A549 (cell line): ENCODE measurements around the gene PLXDC1. TPM values are rescaled to one million over a fixed set of nuclear protein-coding genes. Genes with fewer than 3 reads are reported as not detected.

Experiments
- ATAC-seq, 2 experiments: fragments of 200-7000 bp in 1 of 2; fragments of >200 bp in 1 of 2; cut with Nextera tagmentation in 1 of 2; cut with Tn5 transposase in 1 of 2; 3 replicates each; pipeline versions ENCODE4 v1.8.0 to v1.9.1; 2018 to 2020; ENCODE audit warnings: mild to moderate bottlenecking in 1 of 2, moderate library complexity in 1 of 2
- CTCF ChIA-PET: fragments of 300-600 bp; sonication (Branson Sonifier 250); formaldehyde crosslinking; extraction: SDS; loops from one replicate; lab custom pipeline; 2021; ENCODE audit warnings: antibody characterized with exemption, inconsistent platforms; lab: Yijun Ruan, JAX
- POLR2A ChIA-PET: fragments of 350-600 bp; formaldehyde crosslinking; extraction: SDS; loops from one replicate; lab custom pipeline; 2021; ENCODE audit warnings: antibody characterized with exemption, inconsistent platforms; lab: Yijun Ruan, JAX
- DNase-seq, 2 experiments: peaks; one replicate each; pipeline versions ENCODE4 v3.0.0 to v3.0.0-alpha.2; 2011 to 2016; ENCODE audit warnings: low read depth in 1 of 2, low spot score in 1 of 2
- FAIRE-seq: peaks from 2 replicates; lab custom pipeline; 2011; peaks lifted over from hg19 to GRCh38; lab: Jason Lieb, UNC
- H3K27ac ChIP-seq, 2 experiments: fragments of >200 bp; sonication (Bioruptor Twin); formaldehyde crosslinking; 3 replicates each; pipeline ENCODE4 v1.5.1; 2016 to 2017
- H3K4me1 ChIP-seq: fragments of >200 bp; sonication (Bioruptor Twin); formaldehyde crosslinking; 3 replicates; pipeline ENCODE4 v1.6.1; 2016
- H3K4me2 ChIP-seq: fragments of >200 bp; sonication (Bioruptor Twin); formaldehyde crosslinking; 3 replicates; pipeline ENCODE4 v1.6.1; 2016
- H3K4me3 ChIP-seq: fragments of >200 bp; sonication (Bioruptor Twin); formaldehyde crosslinking; 3 replicates; pipeline ENCODE4 v1.5.1; 2016
- H3K9me3 ChIP-seq: fragments of >200 bp; sonication (Bioruptor Twin); formaldehyde crosslinking; 3 replicates; pipeline ENCODE4 v1.6.1; 2016
- CBX2 ChIP-seq: fragments of 200-600 bp; sonication (generic); IDR thresholded peaks from 2 replicates; pipeline ENCODE4 v1.6.1; 2016; ENCODE audit warnings: low read depth, mild to moderate bottlenecking, borderline replicate concordance
- CBX8 ChIP-seq: fragments of 200-600 bp; sonication (generic); IDR thresholded peaks from 2 replicates; pipeline ENCODE4 v1.6.1; 2016
- EHF ChIP-seq: fragments of 250-450 bp; sonication (Bioruptor Pico); IDR thresholded peaks from 2 replicates; pipeline ENCODE4 v1.5.0; 2020; ENCODE audit warnings: mild to moderate bottlenecking
- EHMT2 ChIP-seq: fragments of 200-600 bp; sonication (generic); IDR thresholded peaks from 2 replicates; pipeline ENCODE4 v1.6.1; 2016; ENCODE audit warnings: antibody characterized with exemption, low read depth, mild to moderate bottlenecking, moderate library complexity
- FOSB ChIP-seq: fragments of 250-450 bp; sonication (Bioruptor Pico); IDR thresholded peaks from 2 replicates; pipeline ENCODE4 v1.5.0; 2020; ENCODE audit warnings: mild to moderate bottlenecking, moderate library complexity
- HEYL ChIP-seq: fragments of 250-450 bp; sonication (Bioruptor Pico); IDR thresholded peaks from 2 replicates; pipeline ENCODE4 v1.8.0; 2021; ENCODE audit warnings: mild to moderate bottlenecking, moderate library complexity
- KDM1A ChIP-seq: fragments of 200-600 bp; sonication (generic); IDR thresholded peaks from 2 replicates; pipeline ENCODE4 v1.6.1; 2016; ENCODE audit warnings: low read depth, mild to moderate bottlenecking
- MAFK ChIP-seq: fragments of 450-650 bp; IDR thresholded peaks from 2 replicates; pipeline ENCODE4 v1.6.1; 2014; ENCODE audit not compliant: partially characterized antibody
- MAX ChIP-seq: IDR thresholded peaks from 2 replicates; pipeline ENCODE4 v1.6.1; 2012
- NR3C1 ChIP-seq: fragments of >200 bp; sonication (Bioruptor Twin); formaldehyde crosslinking; IDR thresholded peaks from 3 replicates; pipeline ENCODE4 v1.6.1; 2017
- PBX3 ChIP-seq: IDR thresholded peaks from 2 replicates; pipeline ENCODE4 v1.6.1; 2012
- POLR2A ChIP-seq: IDR thresholded peaks from 2 replicates; pipeline ENCODE4 v1.6.1; 2012; ENCODE audit warnings: mild to moderate bottlenecking, low read length
- RARB ChIP-seq: fragments of 250-450 bp; sonication (Bioruptor Pico); IDR thresholded peaks from 2 replicates; pipeline ENCODE4 v1.8.0; 2021; ENCODE audit warnings: mild to moderate bottlenecking, moderate library complexity
- RFX5 ChIP-seq: fragments of 450-650 bp; IDR thresholded peaks from 2 replicates; pipeline ENCODE4 v1.7.1; 2014; ENCODE audit warnings: antibody characterized with exemption, mild to moderate bottlenecking, moderate library complexity
- SMC3 ChIP-seq: fragments of >200 bp; sonication (Bioruptor Twin); formaldehyde crosslinking; IDR thresholded peaks from 3 replicates; pipeline ENCODE4 v1.6.1; 2018; ENCODE audit warnings: inconsistent platforms
- SREBF2 ChIP-seq: fragments of 450-650 bp; IDR thresholded peaks from 2 replicates; pipeline ENCODE4 v1.6.1; 2014; ENCODE audit warnings: mild to moderate bottlenecking, moderate library complexity
- TP53 ChIP-seq: fragments of 250-450 bp; sonication (Bioruptor Pico); IDR thresholded peaks from 2 replicates; pipeline ENCODE4 v1.5.0; 2021; ENCODE audit warnings: mild to moderate bottlenecking, moderate library complexity
- USF2 ChIP-seq: fragments of 450-650 bp; IDR thresholded peaks from 2 replicates; pipeline ENCODE4 v1.6.1; 2014; ENCODE audit warnings: antibody characterized with exemption
- ZFP36 ChIP-seq: fragments of 450-650 bp; IDR thresholded peaks from 2 replicates; pipeline ENCODE4 v1.6.1; 2014; ENCODE audit warnings: borderline replicate concordance; ENCODE audit not compliant: partially characterized antibody
- ZSCAN20 ChIP-seq: fragments of 250-450 bp; sonication (Bioruptor Pico); IDR thresholded peaks from 2 replicates; pipeline ENCODE4 v1.8.0; 2022; ENCODE audit warnings: mild to moderate bottlenecking, moderate library complexity
- WGBS: methylation state at CpG from one replicate; pipeline ENCODE4 v1.1.6; 2017; ENCODE audit errors: missing lambda C conversion rate; 5-methylcytosine and 5-hydroxymethylcytosine counted together
- polyA plus RNA-seq, 4 experiments: library from polyadenylated mRNA; depleted of rRNA in 3 of 4; stranded (reverse); fragments of >200 nt; fragmentation: RNase III in 1 of 4; extraction: RNeasy Plus Mini Kit Qiagen cat#74134 plus additional on column Dnase treatment in 1 of 4; gene quantifications; 2 replicates in 3 of 4; 3 replicates in 1 of 4; pipeline ENCODE4 v1.2.3, GENCODE V29; 2011 to 2017
- TF ChIP-seq, protein P1 (sequence below): fragments of 250-450 bp; sonication (Bioruptor Pico); IDR thresholded peaks from 2 replicates; pipeline ENCODE4 v1.5.0; 2021; ENCODE audit warnings: mild to moderate bottlenecking, moderate library complexity, borderline replicate concordance
- TF ChIP-seq, protein P2 (sequence below): IDR thresholded peaks from 2 replicates; pipeline ENCODE4 v1.6.1; 2012; ENCODE audit warnings: low read depth, borderline replicate concordance
- TF ChIP-seq, protein P3 (sequence below): fragments of >200 bp; sonication (Bioruptor Twin); formaldehyde crosslinking; IDR thresholded peaks from 3 replicates; pipeline ENCODE4 v1.5.1; 2016
- TF ChIP-seq, protein P4 (sequence below): fragments of >200 bp; sonication (Bioruptor Twin); formaldehyde crosslinking; IDR thresholded peaks from 2 replicates; pipeline ENCODE4 v1.6.1; 2016

The PLXDC1 gene
- polyA plus RNA-seq, 2 of the 4 experiments (the other 2 are of a cell fraction): 0.31 to 0.36 TPM

DNA sequence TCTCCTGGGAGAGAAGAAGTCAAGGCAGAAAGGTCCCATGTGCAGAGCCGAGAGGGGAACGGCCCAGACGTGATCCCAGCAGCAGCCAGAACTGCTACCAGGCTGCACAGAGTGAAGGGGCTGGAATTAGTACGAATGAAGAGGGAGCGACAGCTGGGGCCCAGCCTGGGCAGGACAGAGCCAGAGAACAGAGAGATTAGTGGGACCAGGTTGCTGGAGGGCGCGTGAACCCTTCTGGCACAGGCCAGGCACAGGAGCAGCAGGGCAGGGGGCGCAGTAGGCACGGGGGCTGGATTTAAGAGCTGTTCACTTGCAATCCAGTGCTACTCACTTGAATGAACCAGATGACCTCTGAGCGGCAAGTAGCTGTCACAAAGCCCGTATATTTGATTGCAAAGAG lies 66.9 kb downstream of the PLXDC1 start:
- no peaks in the 10 kb centered on the region for H3K4me1 ChIP-seq
- ATAC-seq: no peak
- 56% methylated on average over 11 of the region's 11 CpGs for WGBS
- TF ChIP-seq, protein P1, sequence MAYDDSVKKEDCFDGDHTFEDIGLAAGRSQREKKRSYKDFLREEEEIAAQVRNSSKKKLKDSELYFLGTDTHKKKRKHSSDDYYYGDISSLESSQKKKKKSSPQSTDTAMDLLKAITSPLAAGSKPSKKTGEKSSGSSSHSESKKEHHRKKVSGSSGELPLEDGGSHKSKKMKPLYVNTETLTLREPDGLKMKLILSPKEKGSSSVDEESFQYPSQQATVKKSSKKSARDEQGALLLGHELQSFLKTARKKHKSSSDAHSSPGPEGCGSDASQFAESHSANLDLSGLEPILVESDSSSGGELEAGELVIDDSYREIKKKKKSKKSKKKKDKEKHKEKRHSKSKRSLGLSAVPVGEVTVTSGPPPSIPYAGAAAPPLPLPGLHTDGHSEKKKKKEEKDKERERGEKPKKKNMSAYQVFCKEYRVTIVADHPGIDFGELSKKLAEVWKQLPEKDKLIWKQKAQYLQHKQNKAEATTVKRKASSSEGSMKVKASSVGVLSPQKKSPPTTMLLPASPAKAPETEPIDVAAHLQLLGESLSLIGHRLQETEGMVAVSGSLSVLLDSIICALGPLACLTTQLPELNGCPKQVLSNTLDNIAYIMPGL (CRISPR knock-in tag): no peak
- no peak for TF ChIP-seq ZSCAN20
- TF ChIP-seq RARB (CRISPR knock-in tag): no peak
- no peak for TF ChIP-seq KDM1A
- no peak for TF ChIP-seq TP53 (CRISPR knock-in tag)
- TF ChIP-seq CBX2: no peak
- no peak for TF ChIP-seq NR3C1
- no peak for TF ChIP-seq POLR2A
- TF ChIP-seq, all 56 proteins: peak for 0
- ChIA-PET POLR2A (no interaction called here), CTCF (interaction anchor here (0.5 to 2.0 kb wide), 4 partner anchors 16 to 102 kb away, joined by 3 to 10 read pairs (median 3); no protein-coding TSS in a partner anchor)
- Histone ChIP-seq H3K4me2 (no peak overlapping the region), H3K4me3 (no peak overlapping the region), H3K27ac (no peak overlapping the region), H3K9me3 (no peaks in the 10 kb centered on the region)
- no peak for DNase-seq
- FAIRE-seq: no peak

DNA sequence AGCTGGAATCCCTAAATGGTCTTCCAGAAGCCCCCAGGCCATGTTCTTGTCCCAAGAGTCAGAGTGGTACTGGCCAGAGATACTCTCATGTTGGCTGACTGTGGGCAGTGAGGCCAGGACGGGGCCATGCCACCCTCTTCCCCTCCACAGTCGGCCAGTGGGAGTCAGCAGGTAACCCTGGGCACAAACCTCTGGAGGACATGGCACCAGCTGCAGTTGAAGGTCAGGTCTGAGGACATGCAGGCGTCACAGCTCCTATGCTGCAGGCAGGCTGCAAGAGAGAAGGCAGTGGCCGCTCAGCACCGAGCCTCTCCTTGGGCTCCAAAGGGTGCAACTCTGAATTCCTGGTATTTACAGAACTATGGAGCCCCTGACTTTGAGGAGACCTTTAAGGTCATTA lies 68.2 kb downstream of the PLXDC1 start:
- Histone ChIP-seq H3K4me3 (no peak overlapping the region), H3K4me1 (no peaks in the 10 kb centered on the region), H3K9me3 (no peaks in the 10 kb centered on the region), H3K27ac (no peak overlapping the region), H3K4me2 (no peak overlapping the region)
- CTCF ChIA-PET: interaction anchor here (0.6 to 2.5 kb wide), 7 partner anchors 8 to 100 kb away, joined by 3 to 10 read pairs (median 4); no protein-coding TSS in a partner anchor
- FAIRE-seq (no peak), ATAC-seq (no peak), DNase-seq (no peak)
- WGBS: 32% methylated on average over 4 of the region's 5 CpGs
- POLR2A ChIA-PET: no interaction called here
- TF ChIP-seq PBX3 (no peak), CBX8 (no peak)

DNA sequence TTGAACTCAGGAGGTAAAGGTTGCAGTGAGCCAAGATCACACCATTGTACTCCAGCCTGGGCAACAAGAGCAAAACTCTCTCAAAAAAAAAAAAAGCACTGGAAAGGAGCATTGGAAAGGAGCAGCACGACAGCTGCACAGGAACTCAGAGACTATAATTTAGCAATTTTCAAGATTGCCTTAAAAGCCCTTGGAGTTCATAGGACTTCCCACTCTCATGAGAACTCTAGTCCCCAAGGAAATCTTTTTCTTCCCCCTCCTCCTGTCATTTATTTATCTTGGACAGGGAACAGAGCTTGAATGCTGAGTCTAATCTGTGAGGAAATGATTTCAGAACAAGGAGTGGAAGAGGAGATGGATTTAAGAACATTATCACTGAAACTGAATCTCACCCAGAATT lies 69.0 kb downstream of the PLXDC1 start:
- no peak for FAIRE-seq
- no peaks in the 10 kb centered on the region for H3K9me3 ChIP-seq
- no peak for TF ChIP-seq CBX8
- no peak for TF ChIP-seq HEYL (CRISPR knock-in tag)
- no peak for TF ChIP-seq KDM1A
- TF ChIP-seq, all 56 proteins: peak for 0
- CTCF ChIA-PET: interaction anchor here (0.6 to 2.5 kb wide), 10 partner anchors 9 to 206 kb away, joined by 3 to 10 read pairs (median 4); no protein-coding TSS in a partner anchor
- POLR2A ChIA-PET: interaction anchor here (0.7 kb wide), 1 partner anchor 65 kb away, joined by 3 read pairs; no protein-coding TSS in a partner anchor
- ATAC-seq (no peak), DNase-seq (no peak)
- no peaks in the 10 kb centered on the region for H3K4me1 ChIP-seq
- H3K4me3 ChIP-seq: no peak overlapping the region
- no peak overlapping the region for H3K27ac ChIP-seq
- 62% methylated on average over 1 of the region's 1 CpG for WGBS
- no peak overlapping the region for H3K4me2 ChIP-seq

- no peaks in the 10 kb centered on the region for H3K4me1 ChIP-seq
- CTCF ChIA-PET: interaction anchor here (0.6 to 2.5 kb wide), 7 partner anchors 10 to 499 kb away, joined by 3 to 10 read pairs (median 5); no protein-coding TSS in a partner anchor
- DNase-seq (no peak), FAIRE-seq (no peak), ATAC-seq (no peak)
- H3K27ac ChIP-seq: no peak overlapping the region
- no peak overlapping the region for H3K4me3 ChIP-seq
- no peak overlapping the region for H3K4me2 ChIP-seq
- H3K9me3 ChIP-seq: no peaks in the 10 kb centered on the region
- WGBS: 47% methylated on average over 1 of the region's 1 CpG
- POLR2A ChIA-PET: interaction anchor here (0.7 kb wide), 1 partner anchor 66 kb away, joined by 3 read pairs; no protein-coding TSS in a partner anchor
- TF ChIP-seq POLR2A (no peak), USF2 (no peak), EHMT2 (no peak), ZFP36 (no peak), MAFK (no peak), SMC3 (no peak), NR3C1 (no peak), SREBF2 (no peak), FOSB (CRISPR knock-in tag) (no peak), RFX5 (no peak), MAX (no peak), EHF (CRISPR knock-in tag) (no peak)
- TF ChIP-seq, protein P2, sequence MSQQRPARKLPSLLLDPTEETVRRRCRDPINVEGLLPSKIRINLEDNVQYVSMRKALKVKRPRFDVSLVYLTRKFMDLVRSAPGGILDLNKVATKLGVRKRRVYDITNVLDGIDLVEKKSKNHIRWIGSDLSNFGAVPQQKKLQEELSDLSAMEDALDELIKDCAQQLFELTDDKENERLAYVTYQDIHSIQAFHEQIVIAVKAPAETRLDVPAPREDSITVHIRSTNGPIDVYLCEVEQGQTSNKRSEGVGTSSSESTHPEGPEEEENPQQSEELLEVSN: no peak
- TF ChIP-seq, protein P3, sequence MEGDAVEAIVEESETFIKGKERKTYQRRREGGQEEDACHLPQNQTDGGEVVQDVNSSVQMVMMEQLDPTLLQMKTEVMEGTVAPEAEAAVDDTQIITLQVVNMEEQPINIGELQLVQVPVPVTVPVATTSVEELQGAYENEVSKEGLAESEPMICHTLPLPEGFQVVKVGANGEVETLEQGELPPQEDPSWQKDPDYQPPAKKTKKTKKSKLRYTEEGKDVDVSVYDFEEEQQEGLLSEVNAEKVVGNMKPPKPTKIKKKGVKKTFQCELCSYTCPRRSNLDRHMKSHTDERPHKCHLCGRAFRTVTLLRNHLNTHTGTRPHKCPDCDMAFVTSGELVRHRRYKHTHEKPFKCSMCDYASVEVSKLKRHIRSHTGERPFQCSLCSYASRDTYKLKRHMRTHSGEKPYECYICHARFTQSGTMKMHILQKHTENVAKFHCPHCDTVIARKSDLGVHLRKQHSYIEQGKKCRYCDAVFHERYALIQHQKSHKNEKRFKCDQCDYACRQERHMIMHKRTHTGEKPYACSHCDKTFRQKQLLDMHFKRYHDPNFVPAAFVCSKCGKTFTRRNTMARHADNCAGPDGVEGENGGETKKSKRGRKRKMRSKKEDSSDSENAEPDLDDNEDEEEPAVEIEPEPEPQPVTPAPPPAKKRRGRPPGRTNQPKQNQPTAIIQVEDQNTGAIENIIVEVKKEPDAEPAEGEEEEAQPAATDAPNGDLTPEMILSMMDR: no peak
- TF ChIP-seq, protein P4, sequence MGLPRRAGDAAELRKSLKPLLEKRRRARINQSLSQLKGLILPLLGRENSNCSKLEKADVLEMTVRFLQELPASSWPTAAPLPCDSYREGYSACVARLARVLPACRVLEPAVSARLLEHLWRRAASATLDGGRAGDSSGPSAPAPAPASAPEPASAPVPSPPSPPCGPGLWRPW: no peak
These were observed 69.6 kb downstream of the PLXDC1 start for GRCh38 chr17:39081851-39082250.
